Cerebellar nuclear complex (tissue), 1 donor: Measurements from ENCODE around the gene ZBTB25.

Experiments used
- DNase-seq, 2 experiments: peaks; one replicate each; lab custom pipeline; 2025; lab: John Stamatoyannopoulos, UW

The ZBTB25 gene

GRCh38 chr14:64439141-64439540 is 64.5 kb downstream of the ZBTB25 start:
- no peak for DNase-seq

GRCh38 chr14:64438181-64438841 is 65.3 kb downstream of the ZBTB25 start:
- DNase-seq = no peak

GRCh38 chr14:64434528-64434927 is 69.1 kb downstream of the ZBTB25 start:
- DNase-seq = no peak

- no peak for DNase-seq
These were observed 79.7 kb downstream of the ZBTB25 start for GRCh38 chr14:64423987-64424386.

- no peak for DNase-seq
These were observed 80.9 kb downstream of the ZBTB25 start for GRCh38 chr14:64422756-64423155.

GRCh38 chr14:64422005-64422404 is 81.6 kb downstream of the ZBTB25 start:
- no peak for DNase-seq

GRCh38 chr14:64421166-64421565 is 82.5 kb downstream of the ZBTB25 start:
- DNase-seq = no peak

- DNase-seq = no peak
These were observed 84.6 kb downstream of the ZBTB25 start for GRCh38 chr14:64419003-64419402.

GRCh38 chr14:64417771-64418125 is 85.9 kb downstream of the ZBTB25 start:
- no peak for DNase-seq

GRCh38 chr14:64417055-64417770 is 86.4 kb downstream of the ZBTB25 start:
- DNase-seq = no peak

- DNase-seq = no peak
These were observed 87.2 kb downstream of the ZBTB25 start for GRCh38 chr14:64416348-64416932.

GRCh38 chr14:64412237-64412636 is 91.4 kb downstream of the ZBTB25 start:
- DNase-seq = no peak

- DNase-seq = no peak
These were observed 92.6 kb downstream of the ZBTB25 start for GRCh38 chr14:64411001-64411400.

- DNase-seq = no peak
These were observed 93.4 kb downstream of the ZBTB25 start for GRCh38 chr14:64410084-64410774.

GRCh38 chr14:64409126-64409920 is 94.3 kb downstream of the ZBTB25 start:
- DNase-seq = no peak

GRCh38 chr14:64407329-64407728 is 96.3 kb downstream of the ZBTB25 start:
- no peak for DNase-seq

- DNase-seq = no peak
These were observed 98.3 kb downstream of the ZBTB25 start for GRCh38 chr14:64405295-64405694.

- no peak for DNase-seq
These were observed 101.7 kb downstream of the ZBTB25 start for GRCh38 chr14:64401949-64402348.

GRCh38 chr14:64400829-64401459 is 102.7 kb downstream of the ZBTB25 start:
- DNase-seq = no peak
